Large intestine (tissue), 3 donors: Measurements from ENCODE around the gene RTN4RL1. TPM values are rescaled to one million over a fixed set of nuclear protein-coding genes. Genes with fewer than 3 reads are reported as not detected.

Experiments
- DNase-seq, 2 donors: peaks; one replicate each; pipeline versions ENCODE4 v3.0.0 to v3.0.0-alpha.2; 2013
- H3K27ac ChIP-seq: one replicate; pipeline ENCODE4 v1.5.1; 2013; ENCODE audit warnings: low read length
- H3K27me3 ChIP-seq: 2 replicates; pipeline ENCODE4 v1.6.1; 2013; ENCODE audit warnings: low read length; ENCODE audit not compliant: control insufficient read depth, insufficient read depth
- H3K36me3 ChIP-seq: 2 replicates; pipeline ENCODE4 v1.6.1; 2013; ENCODE audit warnings: low read length; ENCODE audit not compliant: control insufficient read depth, insufficient read depth
- H3K4me1 ChIP-seq: one replicate; pipeline ENCODE4 v1.6.1; 2013; ENCODE audit warnings: low read length; ENCODE audit not compliant: control insufficient read depth, insufficient read depth
- H3K4me3 ChIP-seq: one replicate; pipeline ENCODE4 v1.5.1; 2013; ENCODE audit warnings: low read length
- H3K9me3 ChIP-seq: one replicate; pipeline ENCODE4 v1.6.1; 2013; ENCODE audit warnings: mild to moderate bottlenecking, low read depth, low read length, moderate library complexity; ENCODE audit not compliant: control insufficient read depth
- WGBS: methylation state at CpG from one replicate; pipeline ENCODE4 v1.1.5; 2013; ENCODE audit warnings: low lambda C conversion rate; ENCODE audit not compliant: insufficient coverage; 5-methylcytosine and 5-hydroxymethylcytosine counted together
- polyA plus RNA-seq: library from polyadenylated mRNA; unstranded; fragments of 120-200 nt; gene quantifications from one replicate; pipeline ENCODE4 v1.2.1, GENCODE V29; 2013

The RTN4RL1 gene
- polyA plus RNA-seq, 1 donor, result 0.45 TPM

GRCh38 chr17:1959871-1960544, 65.1 kb downstream of the RTN4RL1 start:
- no peak for DNase-seq
- Histone ChIP-seq H3K4me3 (no peak overlapping the region), H3K27ac (no peak overlapping the region), H3K9me3 (no peaks in the 10 kb centered on the region), H3K27me3 (peaks cover 5% of the 10 kb centered on the region), H3K4me1 (no peaks in the 10 kb centered on the region), H3K36me3 (no peaks in the 10 kb centered on the region)
- 72% methylated on average over 2 of the region's 18 CpGs for WGBS

- Histone ChIP-seq H3K27ac (no peak overlapping the region), H3K27me3 (peaks cover 5% of the 10 kb centered on the region), H3K4me1 (no peaks in the 10 kb centered on the region), H3K36me3 (no peaks in the 10 kb centered on the region), H3K4me3 (no peak overlapping the region), H3K9me3 (no peaks in the 10 kb centered on the region)
- DNase-seq, result no peak
- no CpG with 5 or more reads among the region's 21 CpGs for WGBS
Measured at GRCh38 chr17:1958134-1958881, 66.8 kb downstream of the RTN4RL1 start.

DNA sequence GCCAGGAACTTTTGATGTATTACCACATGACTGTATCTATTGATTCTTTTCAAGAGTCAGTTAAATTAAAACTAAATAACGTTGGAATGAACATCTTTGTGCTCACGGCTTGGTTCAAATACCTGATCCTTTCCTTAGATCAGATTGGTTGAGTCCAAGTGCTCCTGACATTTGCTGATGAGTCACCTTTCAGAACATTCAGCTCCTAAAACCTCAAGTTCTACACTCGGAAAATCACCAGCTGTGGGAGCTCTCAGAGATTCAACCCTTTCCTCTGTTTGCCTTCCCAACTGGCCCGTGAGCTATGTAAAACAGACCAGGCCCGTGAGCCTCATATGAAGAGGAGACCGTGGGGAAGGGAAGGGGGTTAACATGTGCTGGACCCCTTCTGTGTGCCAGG, 68.1 kb downstream of the RTN4RL1 start:
- DNase-seq, result no peak
- H3K27me3 ChIP-seq, result peaks cover 5% of the 10 kb centered on the region
- no peaks in the 10 kb centered on the region for H3K4me1 ChIP-seq
- H3K27ac ChIP-seq, result no peak overlapping the region
- no CpG with 5 or more reads among the region's 6 CpGs for WGBS
- no peaks in the 10 kb centered on the region for H3K9me3 ChIP-seq
- no peak overlapping the region for H3K4me3 ChIP-seq
- H3K36me3 ChIP-seq, result no peaks in the 10 kb centered on the region

- WGBS, result no CpG with 5 or more reads among the region's 13 CpGs
- peaks cover 5% of the 10 kb centered on the region for H3K27me3 ChIP-seq
- no peaks in the 10 kb centered on the region for H3K36me3 ChIP-seq
- H3K4me1 ChIP-seq, result no peaks in the 10 kb centered on the region
- H3K4me3 ChIP-seq, result no peak overlapping the region
- DNase-seq, result peak in 1 of 2 donors; percentile 41
- H3K9me3 ChIP-seq, result no peaks in the 10 kb centered on the region
- no peak overlapping the region for H3K27ac ChIP-seq
Measured at GRCh38 chr17:1956134-1956533, 69.0 kb downstream of the RTN4RL1 start.

GRCh38 chr17:1953831-1954230, 71.3 kb downstream of the RTN4RL1 start:
- Histone ChIP-seq H3K4me3 (no peak overlapping the region), H3K4me1 (no peaks in the 10 kb centered on the region), H3K36me3 (no peaks in the 10 kb centered on the region), H3K27ac (no peak overlapping the region), H3K9me3 (no peaks in the 10 kb centered on the region), H3K27me3 (peaks cover 1% of the 10 kb centered on the region)
- 100% methylated on average over 1 of the region's 5 CpGs for WGBS
- DNase-seq, result no peak

DNA sequence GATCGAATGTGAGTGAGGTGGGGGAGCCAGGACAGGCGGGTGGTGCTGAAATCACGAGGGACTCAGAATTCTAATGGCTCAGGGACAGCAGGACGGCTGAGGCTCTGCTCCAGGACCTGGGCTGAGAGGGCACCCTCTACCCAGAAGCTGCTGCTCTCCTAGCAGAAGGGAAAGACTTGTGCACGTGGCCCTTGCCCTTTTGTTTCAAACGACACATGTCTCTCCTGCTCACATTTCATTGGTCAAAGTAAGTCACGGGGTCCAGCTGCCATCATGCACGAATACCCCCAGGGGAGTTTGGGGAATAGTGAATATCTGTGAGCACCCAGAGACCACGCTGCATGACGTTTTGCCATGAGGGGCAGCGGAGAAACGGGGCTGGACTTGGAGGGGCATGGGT, 73.2 kb downstream of the RTN4RL1 start:
- Histone ChIP-seq H3K27ac (no peak overlapping the region), H3K4me3 (no peak overlapping the region), H3K4me1 (peaks cover 15% of the 10 kb centered on the region), H3K36me3 (no peaks in the 10 kb centered on the region), H3K27me3 (no peaks in the 10 kb centered on the region), H3K9me3 (no peaks in the 10 kb centered on the region)
- WGBS, result no CpG with 5 or more reads among the region's 12 CpGs
- no peak for DNase-seq

DNA sequence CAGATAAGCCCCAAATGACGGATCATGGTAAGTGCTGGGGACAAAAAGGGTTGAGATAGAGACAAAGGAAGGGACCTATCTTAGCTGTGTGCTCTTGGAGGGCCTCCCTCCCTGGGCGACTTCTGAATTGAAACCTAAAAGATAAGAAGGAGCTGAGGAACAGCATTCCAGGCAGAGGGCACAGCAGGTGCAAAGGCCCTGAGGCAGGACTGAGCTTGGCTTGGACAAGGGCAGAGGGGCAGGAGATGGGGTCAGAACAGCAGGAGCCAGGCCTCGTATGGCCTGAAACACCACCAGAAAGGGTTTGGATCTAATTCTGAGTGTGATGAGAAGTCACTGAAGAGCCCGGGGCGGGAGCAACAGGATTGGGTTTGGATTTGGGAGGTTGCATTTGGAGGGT, 75.4 kb downstream of the RTN4RL1 start:
- H3K27ac ChIP-seq, result no peak overlapping the region
- no peaks in the 10 kb centered on the region for H3K36me3 ChIP-seq
- no CpG with 5 or more reads among the region's 5 CpGs for WGBS
- H3K4me1 ChIP-seq, result peaks cover 15% of the 10 kb centered on the region
- no peak for DNase-seq
- H3K4me3 ChIP-seq, result no peak overlapping the region
- no peaks in the 10 kb centered on the region for H3K27me3 ChIP-seq
- H3K9me3 ChIP-seq, result no peaks in the 10 kb centered on the region

DNA sequence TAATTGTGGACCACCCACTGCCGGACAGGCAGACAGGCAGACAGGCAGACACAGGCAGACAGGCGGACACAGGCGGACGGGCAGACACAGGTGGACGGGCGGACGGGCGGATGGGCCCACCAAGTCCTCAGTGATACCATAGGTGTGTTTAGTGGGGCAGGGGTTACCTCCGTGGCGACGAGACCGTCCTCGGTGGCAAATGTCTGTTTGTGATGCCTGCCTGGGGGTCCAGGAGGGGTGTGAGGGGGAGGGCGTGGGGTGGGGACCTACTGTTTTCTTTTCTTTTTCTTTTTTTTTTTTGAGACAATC, 76.7 kb downstream of the RTN4RL1 start:
- Histone ChIP-seq H3K4me3 (no peak overlapping the region), H3K36me3 (no peaks in the 10 kb centered on the region), H3K4me1 (peaks cover 15% of the 10 kb centered on the region), H3K27ac (no peak overlapping the region), H3K9me3 (no peaks in the 10 kb centered on the region), H3K27me3 (no peaks in the 10 kb centered on the region)
- no CpG with 5 or more reads among the region's 14 CpGs for WGBS
- no peak for DNase-seq

DNA sequence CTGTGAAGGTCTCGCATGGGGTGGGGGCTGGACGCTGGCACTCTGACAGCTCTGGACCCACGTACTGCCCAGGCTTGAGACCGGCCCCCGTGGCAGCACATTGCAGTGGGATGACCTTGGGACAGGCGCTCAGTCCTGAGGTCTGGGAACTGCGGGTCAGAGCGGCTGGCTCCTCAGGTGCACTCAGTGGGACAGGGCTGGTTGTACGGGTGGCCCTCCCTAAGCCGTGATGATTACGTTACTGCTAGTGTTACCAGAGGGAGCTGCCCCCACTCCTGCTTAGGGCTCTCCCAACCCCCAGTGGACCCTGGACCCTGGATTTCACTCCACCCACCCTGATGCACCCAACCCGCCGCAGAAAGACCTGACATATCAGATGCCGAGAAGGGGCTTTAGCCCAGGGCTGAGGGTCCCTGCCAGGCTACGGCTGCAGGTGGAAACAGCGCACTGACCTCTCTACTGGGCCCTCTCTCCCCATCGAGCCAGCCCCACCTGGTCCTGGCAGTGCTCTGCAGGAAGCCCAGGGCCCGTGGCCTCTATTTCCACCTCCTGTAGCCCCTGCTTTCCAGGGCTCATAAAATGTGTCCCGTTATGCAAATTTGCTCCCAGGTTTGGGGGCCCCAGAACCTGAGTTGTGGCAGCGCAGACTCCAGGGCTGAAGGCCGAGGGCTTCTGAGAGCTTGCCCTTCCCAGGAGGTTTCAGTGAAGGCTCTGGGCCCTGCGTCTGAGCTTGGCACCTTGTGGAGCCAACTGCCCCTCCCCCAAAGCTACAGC, 77.2 kb downstream of the RTN4RL1 start:
- H3K27ac ChIP-seq, result no peak overlapping the region
- DNase-seq, result peak; percentile 30 to 74
- no peaks in the 10 kb centered on the region for H3K36me3 ChIP-seq
- no peaks in the 10 kb centered on the region for H3K27me3 ChIP-seq
- H3K9me3 ChIP-seq, result no peaks in the 10 kb centered on the region
- H3K4me1 ChIP-seq, result peaks cover 15% of the 10 kb centered on the region
- no peak overlapping the region for H3K4me3 ChIP-seq
- WGBS, result no CpG with 5 or more reads among the region's 22 CpGs

DNA sequence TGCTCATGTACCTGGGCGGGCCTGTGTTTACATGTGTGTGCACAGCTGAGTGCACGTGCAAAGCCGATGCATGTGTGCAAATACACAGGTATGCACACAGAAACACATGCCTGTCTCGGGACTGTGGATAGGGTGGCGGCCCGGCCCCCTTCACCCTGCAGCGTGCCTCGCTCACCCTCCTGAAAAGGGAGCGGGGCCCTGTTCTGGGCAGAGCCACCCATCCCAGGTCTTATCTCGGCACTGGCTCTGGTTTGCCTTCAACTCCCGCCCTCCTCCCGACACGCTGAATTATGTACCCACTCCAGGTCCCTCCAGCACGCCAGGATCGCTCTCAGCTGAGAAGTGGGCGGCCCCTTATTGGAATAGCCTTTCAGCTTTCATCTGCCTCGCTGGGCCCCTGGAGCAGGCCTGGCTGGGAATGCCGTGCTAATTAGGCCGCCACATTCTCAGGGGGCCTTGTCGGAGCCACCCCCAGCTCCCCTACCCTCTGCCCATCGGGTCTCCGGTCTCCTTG, 77.8 kb downstream of the RTN4RL1 start:
- H3K4me3 ChIP-seq, result no peak overlapping the region
- no peaks in the 10 kb centered on the region for H3K36me3 ChIP-seq
- no peak overlapping the region for H3K27ac ChIP-seq
- H3K27me3 ChIP-seq, result no peaks in the 10 kb centered on the region
- H3K9me3 ChIP-seq, result no peaks in the 10 kb centered on the region
- peak in 1 of 2 donors; percentile 68 for DNase-seq
- WGBS, result no CpG with 5 or more reads among the region's 22 CpGs
- H3K4me1 ChIP-seq, result peaks cover 15% of the 10 kb centered on the region
